A673 (cell line): Measurements from ENCODE around the gene GUCY1B1.

Source experiments
- EZH2 ChIP-seq: fragments of 200-600 bp; sonication (generic); IDR thresholded peaks from 2 replicates; pipeline ENCODE4 v1.6.1; 2017; ENCODE audit warnings: borderline replicate concordance, low read depth, mild to moderate bottlenecking, mixed read lengths, antibody characterized with exemption, low read length; ENCODE audit not compliant: poor library complexity, severe bottlenecking
- TF ChIP-seq, protein P1 (sequence below): fragments of 300-800, 200-600 bp; sonication (generic); conservative IDR thresholded peaks from 2 replicates; pipeline ENCODE4 v1.5.1; 2017; ENCODE audit warnings: low read depth, mild to moderate bottlenecking, antibody characterized with exemption, low read length, moderate library complexity, mixed read lengths

GRCh38 chr4:155800685-155801343 is 42.0 kb downstream of the GUCY1B1 start:
- no peak for TF ChIP-seq EZH2
- TF ChIP-seq, protein P1, sequence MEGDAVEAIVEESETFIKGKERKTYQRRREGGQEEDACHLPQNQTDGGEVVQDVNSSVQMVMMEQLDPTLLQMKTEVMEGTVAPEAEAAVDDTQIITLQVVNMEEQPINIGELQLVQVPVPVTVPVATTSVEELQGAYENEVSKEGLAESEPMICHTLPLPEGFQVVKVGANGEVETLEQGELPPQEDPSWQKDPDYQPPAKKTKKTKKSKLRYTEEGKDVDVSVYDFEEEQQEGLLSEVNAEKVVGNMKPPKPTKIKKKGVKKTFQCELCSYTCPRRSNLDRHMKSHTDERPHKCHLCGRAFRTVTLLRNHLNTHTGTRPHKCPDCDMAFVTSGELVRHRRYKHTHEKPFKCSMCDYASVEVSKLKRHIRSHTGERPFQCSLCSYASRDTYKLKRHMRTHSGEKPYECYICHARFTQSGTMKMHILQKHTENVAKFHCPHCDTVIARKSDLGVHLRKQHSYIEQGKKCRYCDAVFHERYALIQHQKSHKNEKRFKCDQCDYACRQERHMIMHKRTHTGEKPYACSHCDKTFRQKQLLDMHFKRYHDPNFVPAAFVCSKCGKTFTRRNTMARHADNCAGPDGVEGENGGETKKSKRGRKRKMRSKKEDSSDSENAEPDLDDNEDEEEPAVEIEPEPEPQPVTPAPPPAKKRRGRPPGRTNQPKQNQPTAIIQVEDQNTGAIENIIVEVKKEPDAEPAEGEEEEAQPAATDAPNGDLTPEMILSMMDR, result no peak
